Neural crest cell (in vitro differentiated cells): ENCODE results near the gene KCNH6. TPM values are rescaled to one million over a fixed set of nuclear protein-coding genes. Genes with fewer than 3 reads are reported as not detected.

Source experiments
- DNase-seq: peaks from one replicate; pipeline ENCODE4 v3.0.0; 2021; ENCODE audit warnings: low read depth, mixed read lengths, low spot score
- H3K27ac Mint-ChIP-seq: one replicate; pipeline ENCODE4 v1.8.0; 2021; ENCODE audit warnings: mild to moderate bottlenecking, mixed read lengths; ENCODE audit not compliant: unreplicated experiment
- H3K27me3 Mint-ChIP-seq: 2 replicates; pipeline ENCODE4 v1.8.0; 2021; ENCODE audit warnings: low read depth, mild to moderate bottlenecking, mixed read lengths
- H3K36me3 Mint-ChIP-seq: 2 replicates; pipeline ENCODE4 v1.8.0; 2021; ENCODE audit warnings: low read depth, mild to moderate bottlenecking, mixed read lengths
- H3K4me1 Mint-ChIP-seq: 2 replicates; pipeline ENCODE4 v1.8.0; 2021; ENCODE audit warnings: mixed read lengths
- H3K4me3 Mint-ChIP-seq: one replicate; pipeline ENCODE4 v1.8.0; 2021; ENCODE audit warnings: mild to moderate bottlenecking, mixed read lengths
- H3K9me3 Mint-ChIP-seq: 2 replicates; pipeline ENCODE4 v1.8.0; 2021; ENCODE audit warnings: mixed read lengths
- total RNA-seq: library from RNA; stranded (reverse); gene quantifications from 2 replicates; pipeline ENCODE4 v1.2.1, GENCODE V29; 2021
- TF ChIP-seq, protein P1 (sequence below): fragments of 200-600 bp; sonication (generic); conservative IDR thresholded peaks from 2 replicates; pipeline ENCODE4 v1.5.0; 2021; ENCODE audit warnings: antibody characterized with exemption, mild to moderate bottlenecking

Gene KCNH6
- total RNA-seq, 1 donor from 2014 or later: 0.12 TPM

DNA sequence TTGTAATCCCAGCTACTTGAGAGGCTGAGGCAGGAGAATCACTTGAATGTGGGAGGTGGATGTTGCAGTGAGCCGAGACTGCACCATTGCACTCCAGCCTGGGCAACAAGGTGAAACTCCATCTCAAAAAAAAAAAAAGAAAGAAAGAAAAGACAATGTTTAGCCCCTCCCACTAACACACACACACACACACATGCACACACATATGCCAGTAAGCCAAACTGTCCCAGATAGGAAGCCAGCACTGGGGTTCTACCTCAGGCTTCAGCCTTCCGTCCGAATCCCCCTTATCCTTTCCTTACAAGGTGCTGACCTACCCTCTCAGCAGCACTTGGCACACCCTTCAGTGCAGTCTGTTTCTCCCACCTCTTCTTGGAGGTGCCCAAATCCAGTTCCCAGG lies 8.7 kb upstream of the KCNH6 start:
- Mint-ChIP-seq H3K27ac (no peak overlapping the region), H3K4me1 (no peaks in the 10 kb centered on the region), H3K9me3 (no peaks in the 10 kb centered on the region), H3K27me3 (peaks cover 56% of the 10 kb centered on the region), H3K36me3 (no peaks in the 10 kb centered on the region), H3K4me3 (no peak overlapping the region)
- TF ChIP-seq, protein P1, sequence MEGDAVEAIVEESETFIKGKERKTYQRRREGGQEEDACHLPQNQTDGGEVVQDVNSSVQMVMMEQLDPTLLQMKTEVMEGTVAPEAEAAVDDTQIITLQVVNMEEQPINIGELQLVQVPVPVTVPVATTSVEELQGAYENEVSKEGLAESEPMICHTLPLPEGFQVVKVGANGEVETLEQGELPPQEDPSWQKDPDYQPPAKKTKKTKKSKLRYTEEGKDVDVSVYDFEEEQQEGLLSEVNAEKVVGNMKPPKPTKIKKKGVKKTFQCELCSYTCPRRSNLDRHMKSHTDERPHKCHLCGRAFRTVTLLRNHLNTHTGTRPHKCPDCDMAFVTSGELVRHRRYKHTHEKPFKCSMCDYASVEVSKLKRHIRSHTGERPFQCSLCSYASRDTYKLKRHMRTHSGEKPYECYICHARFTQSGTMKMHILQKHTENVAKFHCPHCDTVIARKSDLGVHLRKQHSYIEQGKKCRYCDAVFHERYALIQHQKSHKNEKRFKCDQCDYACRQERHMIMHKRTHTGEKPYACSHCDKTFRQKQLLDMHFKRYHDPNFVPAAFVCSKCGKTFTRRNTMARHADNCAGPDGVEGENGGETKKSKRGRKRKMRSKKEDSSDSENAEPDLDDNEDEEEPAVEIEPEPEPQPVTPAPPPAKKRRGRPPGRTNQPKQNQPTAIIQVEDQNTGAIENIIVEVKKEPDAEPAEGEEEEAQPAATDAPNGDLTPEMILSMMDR: no peak
- no peak for DNase-seq

DNA sequence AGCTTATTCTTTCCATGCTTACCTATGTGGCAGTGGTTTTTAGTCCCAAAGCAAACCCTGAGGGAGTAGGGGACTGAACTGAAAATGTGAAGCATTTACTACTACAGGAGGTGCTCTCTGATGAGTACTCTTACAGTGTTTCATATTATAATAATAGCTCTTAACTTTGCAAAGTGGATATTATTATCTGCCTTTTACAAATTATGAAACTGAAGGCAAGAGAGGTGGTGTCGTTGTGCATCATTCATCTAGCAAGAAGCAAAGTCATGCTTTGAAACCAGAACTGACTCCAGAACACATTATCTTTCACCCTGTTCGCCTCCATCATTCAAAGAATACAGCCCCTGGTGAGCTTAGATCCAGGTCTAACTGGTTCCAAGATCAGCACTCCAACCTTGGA lies 8.2 kb upstream of the KCNH6 start:
- DNase-seq: no peak
- no peaks in the 10 kb centered on the region for H3K9me3 Mint-ChIP-seq
- H3K36me3 Mint-ChIP-seq: no peaks in the 10 kb centered on the region
- TF ChIP-seq, protein P1: no peak
- no peak overlapping the region for H3K4me3 Mint-ChIP-seq
- no peaks in the 10 kb centered on the region for H3K4me1 Mint-ChIP-seq
- no peak overlapping the region for H3K27ac Mint-ChIP-seq
- peaks cover 60% of the 10 kb centered on the region for H3K27me3 Mint-ChIP-seq

DNA sequence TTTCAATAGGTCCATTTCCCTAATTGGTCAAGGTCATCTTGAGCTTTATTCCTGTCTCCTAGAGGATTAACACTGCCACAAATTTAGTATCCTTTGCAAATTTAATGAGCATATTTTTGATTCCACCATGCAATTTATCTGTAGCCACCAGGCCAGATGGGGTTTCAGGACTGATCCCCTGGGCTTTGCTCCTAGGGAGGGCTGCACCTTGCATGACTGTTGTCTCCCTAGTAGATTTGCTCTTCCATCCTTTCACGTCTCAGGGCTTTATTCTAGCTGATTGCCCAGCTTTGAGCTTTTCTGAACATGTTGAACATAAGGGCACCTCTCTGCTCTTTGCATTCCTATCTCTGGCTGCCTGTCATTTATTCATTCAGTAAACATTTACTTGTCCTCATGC lies 7.7 kb upstream of the KCNH6 start:
- TF ChIP-seq, protein P1: no peak
- no peak overlapping the region for H3K27ac Mint-ChIP-seq
- H3K4me1 Mint-ChIP-seq: no peaks in the 10 kb centered on the region
- no peak overlapping the region for H3K4me3 Mint-ChIP-seq
- no peaks in the 10 kb centered on the region for H3K36me3 Mint-ChIP-seq
- H3K27me3 Mint-ChIP-seq: peaks cover 63% of the 10 kb centered on the region
- H3K9me3 Mint-ChIP-seq: no peaks in the 10 kb centered on the region
- no peak for DNase-seq

DNA sequence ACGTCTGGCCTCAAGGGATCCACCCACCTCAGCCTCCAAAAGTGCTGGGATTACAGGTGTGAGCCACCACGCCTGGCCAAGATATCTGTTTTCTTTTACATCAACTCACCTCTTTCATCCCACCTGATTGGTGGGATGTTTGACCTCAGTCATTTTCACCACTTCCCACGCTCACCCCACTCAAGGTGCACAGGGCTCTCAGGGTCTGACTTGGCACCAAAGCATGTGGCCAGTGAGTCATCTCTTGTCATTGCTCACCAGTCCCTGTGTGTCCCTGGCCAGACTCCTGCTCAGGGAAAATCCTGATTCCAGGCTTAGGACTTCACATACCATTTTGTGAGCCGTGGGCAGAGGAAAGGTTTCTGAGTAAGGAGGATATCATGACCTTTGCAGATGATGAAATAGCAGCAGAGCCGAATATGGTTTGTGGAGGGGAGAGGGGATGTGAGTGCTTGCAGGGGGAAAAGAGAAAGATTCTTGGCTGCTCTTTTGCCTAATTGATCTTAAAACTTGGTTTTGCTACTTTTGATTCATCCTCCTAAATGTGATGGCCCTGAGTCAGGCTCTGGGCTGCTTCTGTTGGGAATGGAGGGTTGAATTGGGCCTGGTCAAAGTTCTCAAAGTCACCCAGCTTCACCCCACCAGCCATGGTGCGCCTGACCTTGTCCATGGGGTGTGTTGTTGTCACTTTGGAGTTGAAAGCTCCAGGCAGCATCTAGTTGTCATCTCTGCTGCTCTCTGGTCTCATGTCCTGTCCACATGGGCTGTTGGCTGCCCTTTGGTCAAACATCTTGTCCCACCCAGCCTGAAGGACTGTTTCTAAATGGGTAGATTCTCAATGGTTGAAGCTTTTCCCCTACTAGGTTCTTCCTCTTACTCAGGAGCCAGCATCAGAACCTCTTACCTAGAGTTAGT lies 6.0 kb upstream of the KCNH6 start:
- Mint-ChIP-seq H3K4me1 (no peaks in the 10 kb centered on the region), H3K27me3 (peaks cover 80% of the 10 kb centered on the region), H3K9me3 (no peaks in the 10 kb centered on the region), H3K36me3 (no peaks in the 10 kb centered on the region), H3K27ac (no peak overlapping the region), H3K4me3 (no peak overlapping the region)
- TF ChIP-seq, protein P1: no peak
- DNase-seq: no peak

DNA sequence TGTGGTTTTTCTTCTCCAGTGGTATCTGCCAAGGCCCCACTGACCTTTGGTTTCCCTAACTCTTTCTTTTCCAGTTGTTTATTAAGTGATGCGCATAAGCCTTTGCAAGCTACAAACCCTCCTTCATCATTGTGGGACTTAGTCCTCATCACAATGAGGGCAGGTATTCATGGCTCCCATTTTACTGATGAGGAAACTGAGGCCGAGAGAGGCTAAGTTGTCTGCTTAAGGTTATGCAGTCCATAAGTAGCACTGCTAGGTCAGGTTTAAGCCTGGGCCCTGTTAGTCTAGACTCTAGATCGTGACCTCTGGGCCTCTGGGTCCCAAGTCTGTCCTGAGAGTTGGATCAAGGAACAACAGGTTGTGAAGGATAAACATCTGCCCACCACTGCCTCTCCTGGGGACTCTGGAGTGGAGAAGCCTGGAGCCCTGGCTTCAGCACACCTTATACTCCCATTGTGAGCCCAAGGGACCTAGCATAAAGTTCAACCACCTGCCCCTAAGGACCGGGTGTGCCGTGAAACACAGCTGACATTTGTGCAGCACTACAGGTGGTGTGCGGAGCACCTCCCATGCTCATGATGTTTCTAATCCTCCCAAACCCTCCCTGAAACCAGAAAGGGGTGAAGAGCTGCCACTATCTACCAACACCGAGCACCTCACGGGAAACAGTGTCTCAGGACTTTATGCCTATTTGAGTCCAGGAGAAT lies 5.2 kb upstream of the KCNH6 start:
- Mint-ChIP-seq H3K27ac (no peak overlapping the region), H3K36me3 (no peaks in the 10 kb centered on the region), H3K4me3 (no peak overlapping the region), H3K27me3 (peaks cover 82% of the 10 kb centered on the region), H3K9me3 (no peaks in the 10 kb centered on the region), H3K4me1 (no peaks in the 10 kb centered on the region)
- no peak for DNase-seq
- TF ChIP-seq, protein P1: no peak
